Mammary epithelial cell (primary cell): ENCODE measurements around the gene NCBP1.

Source experiments
- CTCF ChIP-seq, 2 donors: IDR thresholded peaks in 1 of 2; conservative IDR thresholded peaks in 1 of 2; 2 replicates each; pipeline ENCODE4 v1.5.1; 2011 to 2012; ENCODE audit warnings: inconsistent platforms in 2 of 2, low read length in 2 of 2, mild to moderate bottlenecking in 2 of 2, control low read depth in 1 of 2, low read depth in 1 of 2; ENCODE audit not compliant: insufficient read depth in 1 of 2; ENCODE audit errors: extremely low read depth in 1 of 2
- EZH2 ChIP-seq: IDR thresholded peaks from 2 replicates; pipeline ENCODE4 v1.6.1; 2012; ENCODE audit warnings: low read length, inconsistent platforms, borderline replicate concordance

- TF ChIP-seq CTCF (conservative IDR thresholded peaks at IDR 0.05 in 1 of 2, IDR thresholded peaks at IDR 0.05 in 1 of 2; ENCODE audit: extremely low read depth in 1 of 2, insufficient read depth in 1 of 2, low read depth in 1 of 2, low read length in 2 of 2) (no peak), EZH2 (no peak)
Observed at GRCh38 chr9:97675655-97676054, 42.0 kb downstream of the NCBP1 start.
